Bronchial epithelial cell (primary cell): ENCODE results near the gene TMX4. TPM values are rescaled to one million over a fixed set of nuclear protein-coding genes. Genes with fewer than 3 reads are reported as not detected.

Source experiments
- total RNA-seq: library from RNA; depleted of rRNA; stranded (reverse); fragments of >200 nt; gene quantifications from 2 replicates; pipeline ENCODE4 v1.2.1, GENCODE V29; 2014

Gene TMX4
- total RNA-seq, 1 donor from 2014 or later: 11.6 TPM

Other genes starting within 250 kb of the TMX4 start
- not detected in 2 replicates for gene HAO1, start 79.3 kb downstream of the TMX4 start, total RNA-seq
- gene PLCB1, start 112.5 kb upstream of the TMX4 start, total RNA-seq: 1.1 and 2.9 TPM in 2 replicates